HL-60/S4 (cell line): ENCODE measurements around the gene SMURF1.

ENCODE experiments used
- in situ Hi-C: fragments of 300-500 bp; cut with MboI; formaldehyde crosslinking; loops from 2 replicates; pipeline ENCODE4 v1.14.3; 2022; ENCODE audit warnings: low sequenced_read_pairs

The SMURF1 gene

GRCh38 chr7:98994046-98994944 is 149.6 kb downstream of the SMURF1 start:
- in situ Hi-C loops, result no loop called here

GRCh38 chr7:98993024-98993897 is 150.6 kb downstream of the SMURF1 start:
- in situ Hi-C loops, result no loop called here

GRCh38 chr7:98992076-98992475 is 151.8 kb downstream of the SMURF1 start:
- in situ Hi-C loops, result no loop called here

GRCh38 chr7:98991141-98991540 is 152.8 kb downstream of the SMURF1 start:
- in situ Hi-C loops, result no loop called here

DNA sequence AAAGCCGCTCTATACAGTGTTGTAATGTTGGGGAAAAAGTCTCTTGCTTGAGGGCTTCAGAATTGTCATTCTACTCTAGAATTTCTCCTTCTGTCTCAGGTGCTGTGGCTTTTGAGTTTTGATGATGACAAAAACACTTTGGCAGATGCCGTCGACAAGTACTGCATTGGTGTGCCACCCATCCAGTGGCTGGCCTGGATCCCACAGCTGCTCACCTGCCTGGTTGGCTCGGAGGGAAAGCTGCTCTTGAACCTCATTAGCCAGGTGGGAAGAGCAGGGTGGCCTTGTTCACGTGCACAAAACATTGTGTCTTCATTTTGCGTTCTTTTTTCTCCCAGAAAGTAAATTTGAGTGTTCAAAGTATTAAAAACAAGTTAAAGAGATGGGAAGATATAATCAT is 153.6 kb downstream of the SMURF1 start:
- in situ Hi-C loops, result no loop called here

GRCh38 chr7:98988641-98989040 is 155.3 kb downstream of the SMURF1 start:
- in situ Hi-C loops, result no loop called here

GRCh38 chr7:98985945-98986344 is 158.0 kb downstream of the SMURF1 start:
- in situ Hi-C loops, result no loop called here

DNA sequence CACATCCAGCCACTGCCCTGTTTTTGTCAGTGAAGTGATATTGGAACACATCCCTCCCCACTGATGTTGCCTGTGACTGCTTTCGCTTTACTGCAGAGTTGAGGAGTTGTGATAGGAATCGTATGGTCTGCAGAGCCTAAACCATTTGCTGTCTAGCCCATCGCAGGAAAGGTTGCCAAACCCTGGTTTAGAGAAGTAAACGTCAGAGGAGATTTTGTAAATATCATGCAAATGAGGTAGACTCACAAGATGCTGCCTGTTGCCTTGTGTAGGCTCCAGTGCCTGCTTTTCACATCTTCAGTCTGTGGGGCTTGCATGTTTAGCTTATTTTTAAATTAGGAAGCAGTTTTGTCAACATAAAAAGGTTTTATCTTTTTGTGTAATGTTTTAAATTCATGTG is 158.5 kb downstream of the SMURF1 start:
- in situ Hi-C loops, result no loop called here

GRCh38 chr7:98984126-98984525 is 159.8 kb downstream of the SMURF1 start:
- in situ Hi-C loops, result no loop called here

GRCh38 chr7:98982686-98983085 is 161.2 kb downstream of the SMURF1 start:
- in situ Hi-C loops, result no loop called here

DNA sequence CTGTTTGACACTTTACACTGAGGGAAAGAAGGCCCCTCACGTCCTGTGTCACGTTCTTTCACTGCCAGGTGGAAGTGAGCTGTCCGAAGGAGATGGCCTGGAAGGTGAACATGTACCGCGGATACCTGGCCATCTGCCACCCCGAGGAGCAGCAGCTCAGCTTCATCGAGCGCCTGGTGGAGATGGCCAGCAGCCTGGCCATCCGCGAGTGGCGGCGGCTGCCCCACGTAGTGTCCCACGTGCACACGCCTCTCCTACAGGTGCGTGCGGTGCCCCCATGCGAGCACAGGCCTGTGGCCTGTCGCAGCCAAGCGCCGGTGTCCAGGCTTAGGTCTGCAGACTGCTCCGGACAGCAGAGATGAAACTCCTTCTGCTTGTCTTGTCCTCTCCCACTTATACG is 162.2 kb downstream of the SMURF1 start:
- in situ Hi-C loops, result no loop called here

- in situ Hi-C loops, result no loop called here
These were observed 165.2 kb downstream of the SMURF1 start for GRCh38 chr7:98978672-98979071.
